ENCODE data around the gene MROH7. TPM values are rescaled to one million over a fixed set of nuclear protein-coding genes. Genes with fewer than 3 reads are reported as not detected.

Gene MROH7
- total RNA-seq, 3 donors from 2014 or later, result 8.9 to 39.0 (median 16.6) TPM

GRCh38 chr1:54710434-54710833, 68.8 kb downstream of the MROH7 start:
- H3K9me3 ChIP-seq, result no peaks in the 10 kb centered on the region
- no peak for ATAC-seq
- intact Hi-C loops (cut with DNase I, micrococcal nuclease), result no loop called here

GRCh38 chr1:54710841-54711240, 69.3 kb downstream of the MROH7 start:
- ATAC-seq, result no peak
- no peak overlapping the region for H3K4me3 ChIP-seq
- no peaks in the 10 kb centered on the region for H3K4me1 ChIP-seq (ENCODE audit: low read depth)
- intact Hi-C loops (cut with DNase I, micrococcal nuclease), result no loop called here
- no peak for DNase-seq
- no peaks in the 10 kb centered on the region for H3K9me3 ChIP-seq
- TF ChIP-seq CTCF (IDR thresholded peaks at IDR 0.05), result no peak
- no peaks in the 10 kb centered on the region for H3K36me3 ChIP-seq (ENCODE audit: low read depth)

More at GRCh38 chr1:54710434-54710833, 68.8 kb downstream of the MROH7 start:
- no peak for DNase-seq
- no peaks in the 10 kb centered on the region for H3K4me1 ChIP-seq (ENCODE audit: low read depth)
- TF ChIP-seq CTCF (IDR thresholded peaks at IDR 0.05), result no peak
- H3K4me3 ChIP-seq, result no peak overlapping the region
- no peaks in the 10 kb centered on the region for H3K36me3 ChIP-seq (ENCODE audit: low read depth)

- DNase-seq, result no peak
- no peak overlapping the region for H3K4me3 ChIP-seq
- TF ChIP-seq CTCF (IDR thresholded peaks at IDR 0.05), result no peak
- peaks cover 4% of the 10 kb centered on the region for H3K4me1 ChIP-seq (ENCODE audit: low read depth)
- H3K9me3 ChIP-seq, result no peaks in the 10 kb centered on the region
- no peaks in the 10 kb centered on the region for H3K36me3 ChIP-seq (ENCODE audit: low read depth)
- ATAC-seq, result no peak
- intact Hi-C loops (cut with DNase I, micrococcal nuclease), result no loop called here
Observed at GRCh38 chr1:54711536-54711935, 70.0 kb downstream of the MROH7 start.

- Histone ChIP-seq H3K4me1 (ENCODE audit: low read depth) (peaks cover 7% of the 10 kb centered on the region), H3K9me3 (no peaks in the 10 kb centered on the region), H3K4me3 (no peak overlapping the region), H3K36me3 (ENCODE audit: low read depth) (no peaks in the 10 kb centered on the region)
- intact Hi-C loops (cut with DNase I, micrococcal nuclease), result no loop called here
- peak in 1 of 3 donors; percentile 29 for DNase-seq
- no peak for TF ChIP-seq CTCF (IDR thresholded peaks at IDR 0.05)
- peak; percentile 1 for ATAC-seq
Observed at GRCh38 chr1:54714881-54715492, 73.4 kb downstream of the MROH7 start.

DNA sequence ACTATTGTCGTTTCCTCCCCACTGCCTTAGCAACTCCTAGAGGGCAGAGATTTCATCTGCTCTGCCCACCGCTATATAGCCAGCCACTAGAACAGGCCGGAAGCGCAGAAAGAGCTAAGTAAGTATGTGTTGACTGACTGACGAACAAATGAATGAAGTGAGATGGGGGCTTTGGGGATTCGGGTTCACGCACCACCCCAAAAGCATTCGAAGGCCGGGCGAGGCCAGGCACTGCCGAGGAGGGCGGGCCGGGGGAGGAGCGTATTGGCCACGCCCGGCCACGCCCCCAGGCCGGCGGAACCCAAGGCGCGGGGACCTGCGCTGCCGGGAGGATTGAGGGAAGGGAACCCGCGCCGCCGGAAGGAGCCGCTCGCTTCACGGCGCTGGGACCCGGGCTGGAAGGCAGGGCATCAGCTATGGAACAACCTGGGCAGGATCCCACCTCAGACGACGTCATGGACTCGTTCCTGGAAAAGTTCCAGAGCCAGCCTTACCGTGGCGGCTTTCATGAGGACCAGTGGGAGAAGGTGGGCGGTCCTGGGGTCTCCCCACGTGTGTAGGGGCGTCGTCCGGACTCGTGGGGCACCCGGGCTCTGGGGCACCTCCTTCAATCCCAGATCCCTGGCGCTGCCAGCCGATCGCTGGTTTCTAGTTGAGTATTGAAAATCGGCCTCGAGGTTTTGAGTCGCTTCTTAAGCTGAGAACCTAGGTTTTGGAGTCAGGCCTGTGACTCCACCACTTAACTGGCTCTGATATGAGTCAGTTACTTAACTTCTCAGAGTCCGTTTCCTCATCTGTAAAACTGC, 74.1 kb downstream of the MROH7 start, which contains the start of gene TTC4:
TTC4 (plus strand) TSS at position 369 of the 806 bp plus-strand sequence; CDS start at position 417, 48 bp downstream.
- Histone ChIP-seq H3K4me3 (peak within 1 kb of the TSS; percentile 62), H3K36me3 (ENCODE audit: low read depth) (no peaks in the 10 kb centered on the region), H3K9me3 (no peaks in the 10 kb centered on the region), H3K4me1 (ENCODE audit: low read depth) (peaks cover 7% of the 10 kb centered on the region)
- no peak for TF ChIP-seq CTCF (IDR thresholded peaks at IDR 0.05)
- intact Hi-C loops (cut with DNase I, micrococcal nuclease), result no loop called here
- peak; percentile 100 for ATAC-seq
- peak; percentile 86 to 92 (median 89) for DNase-seq

All from mucosa of descending colon (tissue), 3 donors.